NCI-H2081 (cell line): ENCODE results near the gene NEDD4L.

Experiments used
- DNase-seq, 2 experiments: peaks; one replicate each; lab custom pipeline; 2025; lab: John Stamatoyannopoulos, UW

The NEDD4L gene

DNA sequence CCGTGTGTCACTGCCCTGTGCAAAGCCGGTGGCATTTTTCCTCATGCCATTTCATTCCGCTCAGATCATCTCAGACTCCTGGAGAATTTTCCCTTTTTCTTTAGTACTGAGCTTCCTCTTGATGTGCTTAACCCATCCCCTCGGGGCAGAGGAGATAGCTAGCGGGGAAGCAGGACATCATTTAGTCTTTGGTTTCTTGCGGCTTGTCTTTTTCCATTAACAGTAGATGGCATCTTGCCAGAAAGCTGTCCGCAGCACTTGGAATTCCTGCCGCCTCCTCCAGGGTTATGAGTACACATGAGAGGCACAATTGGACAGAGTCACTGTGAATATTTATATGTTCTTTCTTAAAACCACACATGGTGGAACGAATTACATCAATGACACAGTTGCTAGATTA, 358.2 kb downstream of the NEDD4L start:
- no peak for DNase-seq

DNA sequence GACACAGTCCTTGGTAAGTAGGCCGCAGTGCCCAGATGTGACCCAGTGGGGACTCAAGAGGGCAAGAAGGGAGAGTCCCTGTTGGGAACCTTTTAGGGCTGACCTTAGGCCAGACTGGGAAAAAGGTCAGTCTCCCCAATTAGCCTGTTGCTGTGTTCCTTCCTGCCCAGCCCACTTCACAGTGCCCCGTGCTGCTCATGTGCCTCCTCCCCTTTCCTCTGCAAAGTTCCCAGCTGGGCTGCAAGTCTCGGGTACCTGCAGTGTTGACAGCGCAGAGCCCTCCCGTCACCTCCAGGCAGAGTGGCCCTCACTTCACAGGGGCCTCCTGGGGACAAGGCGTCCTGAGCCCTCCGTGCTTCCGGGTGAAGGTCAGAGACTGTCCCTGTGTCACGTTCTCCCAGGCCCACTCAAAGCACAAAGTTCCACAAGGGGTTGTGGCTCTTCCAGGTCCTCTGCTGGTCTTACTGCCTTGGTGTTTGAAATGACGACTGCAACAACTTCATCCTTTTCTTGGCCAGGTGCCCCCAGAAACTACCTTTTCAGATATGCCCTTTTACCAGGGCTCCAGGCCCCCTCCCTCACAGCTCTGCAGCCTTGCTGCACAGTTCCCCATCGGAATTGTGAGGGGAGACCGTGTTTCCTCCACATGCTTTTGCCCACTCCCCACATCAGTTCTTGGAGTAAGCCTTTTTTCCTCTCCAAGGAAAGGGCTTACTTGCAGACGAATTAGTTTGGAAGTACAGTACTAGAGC, 359.1 kb downstream of the NEDD4L start:
- no peak for DNase-seq

GRCh38 chr18:58403799-58404455, 359.9 kb downstream of the NEDD4L start:
- DNase-seq, result no peak

- DNase-seq, result no peak
Measured at GRCh38 chr18:58405107-58405898, 361.3 kb downstream of the NEDD4L start.

DNA sequence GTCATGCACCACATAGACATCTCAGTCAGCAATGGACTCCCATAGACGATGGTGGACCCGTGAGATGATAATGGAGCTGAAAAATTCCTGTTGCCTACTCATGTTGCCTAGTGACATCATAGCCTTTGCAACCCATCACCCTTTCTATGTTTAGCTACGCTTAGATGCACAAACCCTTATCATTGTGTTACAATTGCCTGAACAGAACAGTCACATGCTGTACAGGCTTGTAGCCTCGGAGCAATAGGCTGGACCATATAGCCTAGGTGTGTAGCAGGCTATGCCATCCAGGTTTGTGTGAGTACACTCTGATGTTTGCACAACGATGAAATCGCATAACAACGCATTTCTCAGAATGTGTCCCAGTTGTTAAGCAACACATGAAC, 363.2 kb downstream of the NEDD4L start:
- no peak for DNase-seq

- no peak for DNase-seq
Measured at GRCh38 chr18:58407649-58408407, 363.8 kb downstream of the NEDD4L start.

DNA sequence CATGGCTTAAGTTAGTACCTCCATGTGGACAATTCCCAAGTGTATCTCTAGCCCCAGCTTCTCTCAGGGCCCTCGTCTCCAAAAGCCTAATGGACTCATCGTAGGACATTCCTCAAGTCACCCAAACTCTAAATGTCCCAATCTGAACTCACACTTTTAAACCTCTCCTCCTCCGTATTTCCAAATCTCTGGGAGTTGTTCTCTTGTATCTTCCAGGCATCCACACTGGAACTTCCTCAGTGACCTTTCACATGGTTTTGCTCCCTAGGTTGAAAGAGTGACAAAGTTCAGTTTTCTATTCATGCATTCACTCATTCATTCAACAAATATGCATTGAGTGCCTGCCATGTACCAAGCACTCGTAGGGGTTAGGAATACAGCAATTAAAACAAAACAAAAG, 364.6 kb downstream of the NEDD4L start:
- DNase-seq, result no peak

- DNase-seq, result no peak
Measured at GRCh38 chr18:58409802-58410445, 365.9 kb downstream of the NEDD4L start.

- no peak for DNase-seq
Measured at GRCh38 chr18:58411323-58411722, 367.3 kb downstream of the NEDD4L start.

DNA sequence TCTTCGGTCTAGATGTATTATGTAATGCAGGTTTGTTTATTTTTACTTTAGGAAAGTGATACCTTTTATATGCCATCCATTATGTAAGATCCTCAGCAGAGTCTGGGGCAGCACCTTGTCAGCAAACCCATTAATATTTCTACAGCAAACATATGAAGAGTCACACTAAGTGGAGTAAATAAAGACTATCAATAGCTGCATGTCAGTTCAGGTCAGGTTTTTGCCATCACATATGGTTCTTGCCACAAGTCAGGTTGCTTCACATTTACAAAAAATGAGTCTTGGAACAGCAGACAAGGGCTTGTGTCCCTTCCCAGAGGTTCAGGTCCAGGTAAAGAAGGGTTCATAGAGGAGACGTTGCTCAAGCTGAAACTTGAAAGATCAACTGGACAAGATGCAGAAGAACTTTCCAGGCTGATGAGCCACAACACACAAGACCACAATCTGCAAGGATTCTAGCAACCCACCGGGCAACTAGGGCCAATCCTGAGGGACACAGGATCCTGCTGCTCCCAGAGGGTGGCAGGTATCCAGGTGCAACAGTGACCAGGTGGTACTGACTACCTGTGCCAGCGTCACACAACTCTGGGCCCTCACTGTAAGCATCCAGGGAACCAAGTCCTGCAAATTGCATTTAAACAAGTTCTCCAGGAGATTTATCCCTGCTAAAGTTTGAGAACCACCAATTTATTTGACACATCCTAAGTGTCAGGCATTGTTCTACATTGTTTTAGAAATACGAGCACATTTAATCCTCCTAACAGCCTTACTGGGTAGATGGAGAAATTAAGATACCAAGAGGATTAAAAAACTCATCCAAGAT, 369.0 kb downstream of the NEDD4L start:
- no peak for DNase-seq

DNA sequence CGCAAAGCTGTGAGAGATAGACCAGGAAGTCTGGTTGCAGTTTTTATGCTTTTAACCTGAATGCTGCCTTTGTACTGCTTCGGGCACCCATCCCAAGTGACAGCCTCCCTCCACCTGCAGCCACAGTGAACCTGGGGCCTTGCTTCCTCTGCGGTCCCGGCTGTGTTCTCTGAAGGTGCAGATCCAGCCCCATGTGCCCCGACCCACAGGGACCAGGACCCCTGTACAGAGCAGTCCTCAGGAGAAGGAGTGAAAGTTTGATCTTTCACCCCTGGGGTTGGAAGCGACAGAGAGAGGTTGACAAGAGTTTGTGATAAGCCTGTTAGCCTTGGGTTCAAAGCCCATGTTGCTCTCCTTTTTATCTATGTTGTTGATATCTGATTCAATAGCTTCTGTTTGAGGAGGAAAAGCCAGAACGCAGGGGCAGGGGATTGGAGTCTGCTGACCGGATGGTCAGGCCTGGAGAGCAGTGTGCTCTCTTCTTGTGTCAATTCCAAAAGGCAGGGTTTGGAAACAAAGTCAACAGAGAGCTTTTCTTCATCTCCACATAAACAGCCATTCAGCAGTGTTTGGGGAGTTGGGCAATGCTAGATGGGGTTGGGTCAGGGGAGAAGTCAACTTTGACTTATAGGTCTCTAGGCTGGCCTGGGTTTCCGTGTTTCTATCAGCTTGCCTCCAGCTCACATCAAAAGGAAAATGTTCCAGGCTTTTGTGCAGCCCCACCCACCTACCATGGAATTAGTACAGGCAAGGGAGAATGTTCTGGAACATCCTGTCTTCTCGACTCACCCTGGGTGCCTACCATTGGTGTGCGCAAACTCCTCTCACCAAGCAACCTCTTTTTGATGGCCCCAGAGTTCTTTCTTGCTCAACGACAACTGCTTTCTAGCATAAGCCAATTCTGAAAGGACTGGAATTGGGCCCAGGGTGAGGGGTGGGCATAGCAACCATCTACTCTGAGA, 369.9 kb downstream of the NEDD4L start:
- no peak for DNase-seq

DNA sequence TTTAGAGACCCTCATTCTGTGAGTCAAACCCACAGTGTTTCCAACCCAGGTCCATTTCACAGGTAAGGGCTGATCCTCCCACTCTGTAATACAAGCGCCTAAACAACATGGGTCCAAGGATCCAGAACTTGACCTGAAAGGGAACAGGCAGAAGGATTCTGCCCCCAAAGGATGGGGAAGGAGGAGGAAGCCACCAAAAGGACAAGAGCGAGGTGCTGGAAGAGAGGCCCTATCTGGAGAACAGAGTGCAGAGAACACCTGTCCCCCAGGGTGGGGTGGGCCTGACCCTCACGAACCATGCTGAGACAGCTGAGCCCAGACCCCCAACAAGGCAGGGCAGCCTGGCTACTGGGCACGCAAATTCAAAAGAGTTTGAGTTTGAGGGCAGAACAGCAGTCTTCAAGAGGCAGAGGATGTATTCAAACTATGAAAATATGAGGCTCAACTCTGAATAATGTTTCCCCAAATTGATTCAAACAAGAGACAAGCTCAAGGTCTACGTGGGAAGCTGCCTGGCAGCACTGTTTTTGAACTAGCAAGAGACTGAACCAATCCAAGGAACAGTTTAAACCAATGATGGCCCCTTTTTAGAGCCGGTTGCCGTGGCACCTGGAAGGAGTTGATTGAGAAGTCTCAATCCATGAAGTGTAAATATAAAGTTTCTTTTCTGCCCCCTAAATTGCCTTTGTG, 372.1 kb downstream of the NEDD4L start:
- DNase-seq, result no peak

DNA sequence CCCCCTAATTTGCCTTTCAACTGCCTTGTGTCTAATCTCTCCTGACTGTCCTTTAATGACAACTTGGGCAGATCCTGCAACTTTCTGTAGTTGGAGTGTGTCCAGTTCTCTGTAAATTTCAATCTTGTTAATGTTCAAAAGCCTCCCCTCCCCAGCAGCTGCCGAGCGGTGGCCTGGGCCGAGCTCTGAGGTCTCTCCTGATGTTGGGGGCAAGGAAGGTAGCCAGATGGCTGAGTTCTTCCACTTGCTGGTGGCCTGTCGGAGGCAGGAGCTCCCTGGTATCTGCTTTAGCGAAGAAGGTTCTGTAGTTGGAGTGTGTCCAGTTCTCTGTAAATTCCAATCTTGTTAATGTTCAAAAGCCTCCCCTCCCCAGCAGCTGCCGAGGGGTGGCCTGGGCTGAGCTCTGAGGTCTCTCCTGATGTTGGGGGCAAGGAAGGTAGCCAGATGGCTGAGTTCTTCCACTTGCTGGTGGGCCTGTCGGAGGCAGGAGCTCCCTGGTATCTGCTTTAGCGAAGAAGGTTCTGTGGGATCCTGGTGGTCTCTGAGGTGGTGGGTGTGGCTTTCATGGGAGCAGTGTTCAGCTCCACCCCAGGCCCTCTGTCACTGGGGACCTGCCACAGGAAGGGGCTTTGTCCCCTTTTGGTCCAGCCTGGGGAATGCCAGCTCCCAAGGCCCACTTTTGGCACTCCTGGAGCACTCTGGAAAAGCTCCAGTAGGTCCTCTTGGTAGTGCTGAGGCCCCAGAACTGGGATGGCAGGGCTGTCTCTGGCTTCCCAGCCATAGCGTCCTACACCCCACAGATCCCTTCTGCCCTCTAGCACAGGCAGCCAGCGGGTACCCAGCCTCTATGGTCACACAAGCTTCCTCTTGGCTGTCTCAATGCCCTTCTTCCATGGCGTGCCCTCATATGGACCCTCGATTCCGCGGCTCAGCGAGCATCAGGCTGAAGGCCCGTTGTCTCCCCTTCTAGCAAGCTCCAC, 373.0 kb downstream of the NEDD4L start:
- DNase-seq, result no peak

DNA sequence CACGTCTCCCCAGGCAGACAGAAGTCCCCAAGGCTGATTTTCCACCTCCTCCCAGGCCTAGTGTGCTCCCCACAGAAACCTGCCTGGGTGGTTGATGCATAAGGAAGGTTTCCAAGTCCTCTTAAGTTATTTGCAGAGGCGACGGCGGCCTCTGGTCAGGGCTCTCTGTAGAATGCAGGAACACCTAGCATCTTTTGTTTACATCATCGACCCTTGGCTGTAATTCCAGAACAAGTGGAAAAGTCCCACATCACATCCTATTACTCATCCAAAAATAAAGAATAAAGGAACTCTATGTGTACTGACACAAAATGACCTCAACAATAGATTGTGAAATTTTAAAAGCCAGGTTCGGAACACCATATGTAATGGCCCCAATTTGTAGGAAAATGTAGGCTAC, 373.7 kb downstream of the NEDD4L start:
- DNase-seq, result no peak

- no peak for DNase-seq
Measured at GRCh38 chr18:58418361-58418760, 374.3 kb downstream of the NEDD4L start.

DNA sequence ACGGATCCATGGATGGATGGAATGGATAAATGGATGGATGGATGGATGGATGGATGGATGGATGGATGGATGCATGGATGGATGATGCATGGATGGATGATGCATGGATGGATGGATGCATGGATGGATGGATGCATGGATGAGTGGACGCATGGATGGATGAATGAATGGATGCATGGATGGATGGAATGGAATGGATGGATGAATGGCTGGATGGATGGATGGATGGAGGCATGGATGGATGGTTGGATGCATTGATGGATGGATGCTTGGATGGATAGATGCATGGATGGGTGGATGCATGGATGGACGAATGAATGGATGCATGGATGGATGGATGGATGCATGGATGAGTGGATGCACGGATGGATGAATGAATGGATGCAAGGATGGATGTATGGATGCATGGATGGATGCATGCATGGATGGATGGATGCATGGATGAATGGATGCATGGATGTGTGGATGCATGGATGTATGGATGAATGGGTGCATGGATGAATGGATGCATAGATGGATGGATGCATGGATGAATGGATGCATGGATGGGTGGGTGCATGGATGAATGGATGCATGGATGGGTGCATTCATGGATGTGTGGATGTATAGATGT, 375.7 kb downstream of the NEDD4L start:
- no peak for DNase-seq

GRCh38 chr18:58426611-58427010, 382.6 kb downstream of the NEDD4L start:
- DNase-seq, result no peak
